ENCODE data around the gene PTPRK. TPM values are rescaled to one million over a fixed set of nuclear protein-coding genes. Genes with fewer than 3 reads are reported as not detected.

Gene PTPRK
- total and polyA plus RNA-seq, 2 of the 13 experiments (the other 11 are each of a cell fraction or from before 2014, with no cell fraction given), result 43.6 to 98.3 TPM

DNA sequence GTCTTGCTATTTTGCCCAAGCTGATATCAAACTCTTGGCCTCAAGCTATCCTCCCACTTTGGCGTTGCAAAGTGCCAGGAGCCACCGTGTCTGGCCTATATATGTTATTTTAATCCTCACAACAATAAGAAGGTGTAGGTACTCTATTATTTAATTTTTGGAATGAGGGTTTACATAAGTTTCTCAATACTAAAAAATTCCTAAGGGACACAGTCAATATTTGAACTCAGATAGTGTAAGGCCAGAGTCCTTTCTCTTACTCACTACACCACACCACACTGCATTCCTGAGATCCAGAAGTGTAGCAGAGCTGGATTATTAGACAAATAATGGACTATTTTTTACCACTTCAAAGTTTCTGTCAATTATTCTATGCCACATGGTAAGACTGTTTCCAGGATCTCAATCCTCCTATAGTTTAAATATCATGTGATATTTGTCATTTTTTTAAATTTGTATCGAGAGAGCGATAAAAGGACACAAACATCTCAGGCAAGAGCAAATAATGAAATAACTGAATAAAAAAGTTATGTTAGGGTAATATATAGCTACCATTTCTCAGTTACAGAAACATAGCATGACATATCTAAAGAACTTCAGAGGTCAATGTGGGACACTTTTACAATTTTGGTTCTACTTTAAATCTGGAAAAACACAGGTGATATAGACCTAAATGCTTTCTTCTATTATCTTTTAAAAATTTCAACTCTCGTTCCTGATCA lies 457.4 kb downstream of the PTPRK start (continued):
- peak; percentile 83 for TF ChIP-seq CHD4 (IDR thresholded peaks at IDR 0.05; ENCODE audit: borderline replicate concordance, low read length)
- TF ChIP-seq ZSCAN25 (CRISPR knock-in tag; IDR thresholded peaks at IDR 0.05), result no peak
- no peak for TF ChIP-seq CCAR2 (optimal IDR thresholded peaks at IDR 0.05; ENCODE audit: low read depth, low read length)
- TF ChIP-seq MIXL1 (CRISPR knock-in tag; IDR thresholded peaks at IDR 0.05), result peak; percentile 96
- TF ChIP-seq ZNF720 (CRISPR knock-in tag; IDR thresholded peaks at IDR 0.05), result no peak
- no peak for TF ChIP-seq ADNP (CRISPR knock-in tag; IDR thresholded peaks at IDR 0.05)
- TF ChIP-seq RFXANK (CRISPR knock-in tag; IDR thresholded peaks at IDR 0.05), result no peak; the same call in 1 of the 2 replicates
- no peak for TF ChIP-seq ZNF660 (CRISPR knock-in tag; IDR thresholded peaks at IDR 0.05; ENCODE audit: borderline replicate concordance, low read depth)
- TF ChIP-seq ZNF83 (CRISPR knock-in tag; IDR thresholded peaks at IDR 0.05; ENCODE audit: borderline replicate concordance), result no peak
- TF ChIP-seq KDM5A (IDR thresholded peaks at IDR 0.05; ENCODE audit: borderline replicate concordance, low read length), result no peak; the same call in 1 of the 2 replicates
- TF ChIP-seq SMAD1 (CRISPR knock-in tag; IDR thresholded peaks at IDR 0.05; ENCODE audit: borderline replicate concordance, low read depth), result no peak
- TF ChIP-seq ZNF790 (CRISPR knock-in tag; IDR thresholded peaks at IDR 0.05; ENCODE audit: borderline replicate concordance), result no peak
- 0 out of 2 replicates have a peak, but pooled peaks have one; percentile 45 for TF ChIP-seq KDM3A (CRISPR knock-in tag; IDR thresholded peaks at IDR 0.05; ENCODE audit: low read depth)
- TF ChIP-seq HHEX (CRISPR knock-in tag; IDR thresholded peaks at IDR 0.05), result peak; percentile 76
- no peak for TF ChIP-seq AKAP8 (CRISPR knock-in tag; IDR thresholded peaks at IDR 0.05)
- peak; percentile 97 for TF ChIP-seq GATA4 (IDR thresholded peaks at IDR 0.05; ENCODE audit: borderline replicate concordance, low read depth)
- TF ChIP-seq ETV5 (CRISPR knock-in tag; IDR thresholded peaks at IDR 0.05; ENCODE audit: borderline replicate concordance), result no peak
- TF ChIP-seq ZBTB20 (CRISPR knock-in tag; IDR thresholded peaks at IDR 0.05; ENCODE audit: borderline replicate concordance, low read depth), result peak; percentile 96; the same call in 1 of the 2 replicates
- no peak for TF ChIP-seq ZBTB4 (CRISPR knock-in tag; IDR thresholded peaks at IDR 0.05; ENCODE audit: borderline replicate concordance)
- no peak for TF ChIP-seq ZNF775 (CRISPR knock-in tag; IDR thresholded peaks at IDR 0.05; ENCODE audit: borderline replicate concordance)
- no peak for TF ChIP-seq ZNF350 (CRISPR knock-in tag; IDR thresholded peaks at IDR 0.05; ENCODE audit: borderline replicate concordance, low read depth)
- TF ChIP-seq ZNF674 (CRISPR knock-in tag; IDR thresholded peaks at IDR 0.05; ENCODE audit: low read depth), result no peak
- TF ChIP-seq THAP11 (CRISPR knock-in tag; IDR thresholded peaks at IDR 0.05), result 0 out of 2 replicates have a peak, but pooled peaks have one; percentile 54
- no peak for TF ChIP-seq CSRNP2 (CRISPR knock-in tag; conservative IDR thresholded peaks at IDR 0.05; ENCODE audit: low read depth)
- TF ChIP-seq ZNF143 (CRISPR knock-in tag; IDR thresholded peaks at IDR 0.05), result no peak
- no peak for TF ChIP-seq SOX6 (IDR thresholded peaks at IDR 0.05)
- peak; percentile 95 for TF ChIP-seq SOX6 (CRISPR knock-in tag; IDR thresholded peaks at IDR 0.05)
- no peak; the same call in 1 of the 2 replicates for TF ChIP-seq ATM (IDR thresholded peaks at IDR 0.05; ENCODE audit: borderline replicate concordance)

Data from HepG2 (cell line).